Ishikawa (cell line): ENCODE measurements around the gene DPH1.

Source experiments
- CREB1 ChIP-seq: IDR thresholded peaks from 2 replicates; pipeline ENCODE4 v1.6.1; 2012; ENCODE audit warnings: low read depth
- EGR1 ChIP-seq: IDR thresholded peaks from 2 replicates; pipeline ENCODE4 v1.6.1; 2012
- EP300 ChIP-seq: IDR thresholded peaks from 2 replicates; pipeline ENCODE4 v1.6.1; 2012; ENCODE audit warnings: borderline replicate concordance
- FOXM1 ChIP-seq: IDR thresholded peaks from 2 replicates; pipeline ENCODE4 v1.6.1; 2012; ENCODE audit warnings: low read depth, borderline replicate concordance
- NFIC ChIP-seq: IDR thresholded peaks from 2 replicates; pipeline ENCODE4 v1.6.1; 2012
- RAD21 ChIP-seq: IDR thresholded peaks from 2 replicates; pipeline ENCODE4 v1.6.1; 2012; ENCODE audit warnings: low read depth
- TAF1 ChIP-seq: IDR thresholded peaks from 2 replicates; pipeline ENCODE4 v1.6.1; 2012; ENCODE audit warnings: low read depth, mild to moderate bottlenecking
- TCF12 ChIP-seq: IDR thresholded peaks from 2 replicates; pipeline ENCODE4 v1.6.1; 2012; ENCODE audit warnings: low read depth
- TEAD4 ChIP-seq: IDR thresholded peaks from 2 replicates; pipeline ENCODE4 v1.6.1; 2012
- YY1 ChIP-seq: IDR thresholded peaks from 2 replicates; pipeline ENCODE4 v1.6.1; 2012; ENCODE audit warnings: low read depth
- TF ChIP-seq, protein P1 (sequence below): IDR thresholded peaks from 2 replicates; pipeline ENCODE4 v1.6.1; 2012
- TF ChIP-seq, protein P2 (sequence below): IDR thresholded peaks from 2 replicates; pipeline ENCODE4 v1.6.1; 2012; ENCODE audit warnings: low read depth, mild to moderate bottlenecking
- TF ChIP-seq, protein P3 (sequence below): IDR thresholded peaks from 2 replicates; pipeline ENCODE4 v1.6.1; 2012

DNA sequence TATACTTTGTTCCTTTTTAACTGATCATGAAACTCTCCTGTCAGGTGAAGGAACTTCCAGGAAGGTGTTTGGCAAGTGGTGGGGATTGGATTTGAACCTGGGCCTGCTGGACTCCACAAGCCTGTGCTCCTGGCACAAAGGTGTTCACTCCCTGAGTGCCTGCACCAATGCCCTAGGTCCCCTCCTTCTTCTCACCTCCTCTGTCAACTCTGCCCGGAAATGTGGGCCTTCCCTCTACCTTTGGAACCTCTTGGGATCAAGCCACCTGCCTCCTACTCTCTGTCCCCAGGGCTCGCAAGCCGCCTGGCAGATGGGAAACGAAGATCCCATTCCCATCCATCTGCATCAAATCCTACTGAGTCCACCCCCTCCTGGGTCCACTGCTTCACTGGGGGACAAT is 44.9 kb upstream of the DPH1 start:
- no peak for TF ChIP-seq EP300
- no peak for TF ChIP-seq CREB1
- no peak for TF ChIP-seq FOXM1
- TF ChIP-seq, protein P1, sequence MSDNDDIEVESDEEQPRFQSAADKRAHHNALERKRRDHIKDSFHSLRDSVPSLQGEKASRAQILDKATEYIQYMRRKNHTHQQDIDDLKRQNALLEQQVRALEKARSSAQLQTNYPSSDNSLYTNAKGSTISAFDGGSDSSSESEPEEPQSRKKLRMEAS, result no peak
- TF ChIP-seq, protein P2, sequence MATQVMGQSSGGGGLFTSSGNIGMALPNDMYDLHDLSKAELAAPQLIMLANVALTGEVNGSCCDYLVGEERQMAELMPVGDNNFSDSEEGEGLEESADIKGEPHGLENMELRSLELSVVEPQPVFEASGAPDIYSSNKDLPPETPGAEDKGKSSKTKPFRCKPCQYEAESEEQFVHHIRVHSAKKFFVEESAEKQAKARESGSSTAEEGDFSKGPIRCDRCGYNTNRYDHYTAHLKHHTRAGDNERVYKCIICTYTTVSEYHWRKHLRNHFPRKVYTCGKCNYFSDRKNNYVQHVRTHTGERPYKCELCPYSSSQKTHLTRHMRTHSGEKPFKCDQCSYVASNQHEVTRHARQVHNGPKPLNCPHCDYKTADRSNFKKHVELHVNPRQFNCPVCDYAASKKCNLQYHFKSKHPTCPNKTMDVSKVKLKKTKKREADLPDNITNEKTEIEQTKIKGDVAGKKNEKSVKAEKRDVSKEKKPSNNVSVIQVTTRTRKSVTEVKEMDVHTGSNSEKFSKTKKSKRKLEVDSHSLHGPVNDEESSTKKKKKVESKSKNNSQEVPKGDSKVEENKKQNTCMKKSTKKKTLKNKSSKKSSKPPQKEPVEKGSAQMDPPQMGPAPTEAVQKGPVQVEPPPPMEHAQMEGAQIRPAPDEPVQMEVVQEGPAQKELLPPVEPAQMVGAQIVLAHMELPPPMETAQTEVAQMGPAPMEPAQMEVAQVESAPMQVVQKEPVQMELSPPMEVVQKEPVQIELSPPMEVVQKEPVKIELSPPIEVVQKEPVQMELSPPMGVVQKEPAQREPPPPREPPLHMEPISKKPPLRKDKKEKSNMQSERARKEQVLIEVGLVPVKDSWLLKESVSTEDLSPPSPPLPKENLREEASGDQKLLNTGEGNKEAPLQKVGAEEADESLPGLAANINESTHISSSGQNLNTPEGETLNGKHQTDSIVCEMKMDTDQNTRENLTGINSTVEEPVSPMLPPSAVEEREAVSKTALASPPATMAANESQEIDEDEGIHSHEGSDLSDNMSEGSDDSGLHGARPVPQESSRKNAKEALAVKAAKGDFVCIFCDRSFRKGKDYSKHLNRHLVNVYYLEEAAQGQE, result no peak
- TF ChIP-seq TEAD4, result no peak
- TF ChIP-seq RAD21, result no peak
- TF ChIP-seq EGR1, result no peak
- no peak for TF ChIP-seq NFIC
- TF ChIP-seq YY1, result no peak
- no peak for TF ChIP-seq TCF12
- TF ChIP-seq TAF1, result no peak
- TF ChIP-seq, protein P3, sequence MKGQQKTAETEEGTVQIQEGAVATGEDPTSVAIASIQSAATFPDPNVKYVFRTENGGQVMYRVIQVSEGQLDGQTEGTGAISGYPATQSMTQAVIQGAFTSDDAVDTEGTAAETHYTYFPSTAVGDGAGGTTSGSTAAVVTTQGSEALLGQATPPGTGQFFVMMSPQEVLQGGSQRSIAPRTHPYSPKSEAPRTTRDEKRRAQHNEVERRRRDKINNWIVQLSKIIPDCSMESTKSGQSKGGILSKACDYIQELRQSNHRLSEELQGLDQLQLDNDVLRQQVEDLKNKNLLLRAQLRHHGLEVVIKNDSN, result no peak
